CMK (cell line): ENCODE measurements around the gene IP6K1.
"Not testable (repeated sequence)": the region's sequence is repeated elsewhere in the genome, so short reads cannot be mapped to it uniquely, and the experiment has no call there.

ENCODE experiments used
- DNase-seq: peaks from one replicate; pipeline ENCODE4 v3.0.0-alpha.2; 2010; ENCODE audit warnings: low read depth

IP6K1 gene

GRCh38 chr3:49763981-49764380 is 22.4 kb downstream of the IP6K1 start:
- DNase-seq = no peak

- DNase-seq = no peak
These were observed 24.7 kb downstream of the IP6K1 start for GRCh38 chr3:49761661-49762060.

- no peak for DNase-seq
These were observed 27.1 kb downstream of the IP6K1 start for GRCh38 chr3:49759226-49759625.

GRCh38 chr3:49757197-49757596 is 29.1 kb downstream of the IP6K1 start:
- no peak for DNase-seq

- DNase-seq = no peak
These were observed 30.3 kb downstream of the IP6K1 start for GRCh38 chr3:49756036-49756435.

GRCh38 chr3:49754536-49754935 is 31.8 kb downstream of the IP6K1 start:
- DNase-seq = no peak

- DNase-seq = no peak
These were observed 34.8 kb downstream of the IP6K1 start for GRCh38 chr3:49751501-49751900.

GRCh38 chr3:49750056-49750455 is 36.3 kb downstream of the IP6K1 start:
- DNase-seq = no peak

GRCh38 chr3:49748874-49749273 is 37.5 kb downstream of the IP6K1 start:
- not testable (repeated sequence) for DNase-seq

- DNase-seq = no peak
These were observed 38.4 kb downstream of the IP6K1 start for GRCh38 chr3:49747792-49748480.

GRCh38 chr3:49745986-49746385 is 40.4 kb downstream of the IP6K1 start:
- no peak for DNase-seq

GRCh38 chr3:49740427-49740826 is 45.9 kb downstream of the IP6K1 start:
- no peak for DNase-seq

GRCh38 chr3:49738067-49738713 is 48.2 kb downstream of the IP6K1 start:
- no peak for DNase-seq

GRCh38 chr3:49734752-49735151 is 51.6 kb downstream of the IP6K1 start:
- no peak for DNase-seq

- no peak for DNase-seq
These were observed 52.8 kb downstream of the IP6K1 start for GRCh38 chr3:49733551-49733950.

GRCh38 chr3:49732597-49732996 is 53.7 kb downstream of the IP6K1 start:
- no peak for DNase-seq

GRCh38 chr3:49729966-49730609 is 56.3 kb downstream of the IP6K1 start:
- no peak for DNase-seq

GRCh38 chr3:49727924-49728361 is 58.4 kb downstream of the IP6K1 start:
- DNase-seq = no peak

GRCh38 chr3:49727154-49727923 is 59.0 kb downstream of the IP6K1 start:
- DNase-seq = no peak

GRCh38 chr3:49725906-49726681 is 60.2 kb downstream of the IP6K1 start:
- DNase-seq = no peak

GRCh38 chr3:49724586-49724985 is 61.8 kb downstream of the IP6K1 start:
- no peak for DNase-seq
